ENCODE results near the gene TBC1D2B.

The TBC1D2B gene

DNA sequence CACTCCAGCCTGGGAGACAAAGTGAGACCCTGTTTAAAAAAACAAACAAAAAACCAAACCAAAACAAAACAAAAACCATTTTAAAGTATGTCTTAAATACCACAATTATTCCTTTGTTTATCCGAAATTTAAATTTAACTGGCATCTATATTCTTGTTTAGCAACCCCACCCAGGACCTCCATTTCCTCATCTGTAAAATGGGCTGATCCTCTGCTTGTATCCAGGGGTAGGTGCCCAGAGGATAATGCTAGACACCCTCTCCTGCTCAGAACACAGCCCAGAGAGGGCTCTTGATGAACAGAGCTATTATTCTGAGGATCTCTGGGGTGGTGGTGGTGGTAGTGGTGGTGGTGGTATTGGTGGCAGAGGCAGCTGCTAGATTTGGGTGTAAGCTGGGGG lies 24.7 kb upstream of the TBC1D2B start:
- in situ Hi-C loops (cut with HindIII; ENCODE audit: low pct_ligation_motif_present, low sequenced_read_pairs): no loop called here
- Histone ChIP-seq H3K4me3 (ENCODE audit: low read depth, low read length) (no peak overlapping the region), H3K36me3 (replicated peaks) (no peaks in the 10 kb centered on the region), H3K27ac (no peak overlapping the region), H3K27me3 (replicated peaks) (no peaks in the 10 kb centered on the region)
- TF ChIP-seq, protein P1, sequence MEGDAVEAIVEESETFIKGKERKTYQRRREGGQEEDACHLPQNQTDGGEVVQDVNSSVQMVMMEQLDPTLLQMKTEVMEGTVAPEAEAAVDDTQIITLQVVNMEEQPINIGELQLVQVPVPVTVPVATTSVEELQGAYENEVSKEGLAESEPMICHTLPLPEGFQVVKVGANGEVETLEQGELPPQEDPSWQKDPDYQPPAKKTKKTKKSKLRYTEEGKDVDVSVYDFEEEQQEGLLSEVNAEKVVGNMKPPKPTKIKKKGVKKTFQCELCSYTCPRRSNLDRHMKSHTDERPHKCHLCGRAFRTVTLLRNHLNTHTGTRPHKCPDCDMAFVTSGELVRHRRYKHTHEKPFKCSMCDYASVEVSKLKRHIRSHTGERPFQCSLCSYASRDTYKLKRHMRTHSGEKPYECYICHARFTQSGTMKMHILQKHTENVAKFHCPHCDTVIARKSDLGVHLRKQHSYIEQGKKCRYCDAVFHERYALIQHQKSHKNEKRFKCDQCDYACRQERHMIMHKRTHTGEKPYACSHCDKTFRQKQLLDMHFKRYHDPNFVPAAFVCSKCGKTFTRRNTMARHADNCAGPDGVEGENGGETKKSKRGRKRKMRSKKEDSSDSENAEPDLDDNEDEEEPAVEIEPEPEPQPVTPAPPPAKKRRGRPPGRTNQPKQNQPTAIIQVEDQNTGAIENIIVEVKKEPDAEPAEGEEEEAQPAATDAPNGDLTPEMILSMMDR (IDR thresholded peaks at IDR 0.05; ENCODE audit: low read depth, low read length, missing control alignments): no peak
- no peak for DNase-seq

DNA sequence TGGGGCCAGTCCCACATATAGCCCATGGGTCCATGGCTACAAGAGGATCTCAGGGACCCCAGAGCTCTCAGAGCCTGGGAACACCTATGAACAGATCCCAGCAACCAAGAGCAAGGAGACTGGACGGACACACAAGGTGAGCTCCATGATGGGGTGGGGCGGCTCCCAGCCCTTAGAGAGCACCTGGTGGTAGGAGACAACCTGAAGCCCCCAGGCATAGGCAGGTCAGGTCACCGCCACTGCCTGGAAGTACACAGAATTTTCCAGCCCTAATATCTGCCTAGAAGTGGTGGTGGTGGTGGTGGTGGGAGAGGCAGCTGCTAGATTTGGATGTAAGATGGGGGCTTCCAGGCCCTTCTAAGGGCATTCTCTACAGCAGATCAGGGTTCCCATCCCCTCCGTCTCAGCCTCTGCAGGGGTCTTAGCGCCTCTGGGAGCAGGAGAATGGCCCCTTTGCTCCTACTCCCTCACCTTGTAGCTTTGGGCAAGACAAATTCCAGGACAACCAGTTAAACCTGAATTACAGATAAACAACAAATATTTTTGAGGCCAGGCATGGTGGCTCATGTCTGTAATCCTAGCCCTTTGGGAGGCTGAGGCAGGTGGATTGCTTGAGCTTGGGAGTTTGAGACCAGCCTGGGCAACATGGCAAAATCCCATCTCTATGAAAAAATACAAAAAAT lies 24.1 kb upstream of the TBC1D2B start:
- Histone ChIP-seq H3K36me3 (replicated peaks) (no peaks in the 10 kb centered on the region), H3K27me3 (replicated peaks) (no peaks in the 10 kb centered on the region), H3K27ac (no peak overlapping the region), H3K4me3 (ENCODE audit: low read depth, low read length) (no peak overlapping the region)
- TF ChIP-seq, protein P1 (IDR thresholded peaks at IDR 0.05; ENCODE audit: low read depth, low read length, missing control alignments): no peak
- in situ Hi-C loops (cut with HindIII; ENCODE audit: low pct_ligation_motif_present, low sequenced_read_pairs): no loop called here
- DNase-seq: no peak

DNA sequence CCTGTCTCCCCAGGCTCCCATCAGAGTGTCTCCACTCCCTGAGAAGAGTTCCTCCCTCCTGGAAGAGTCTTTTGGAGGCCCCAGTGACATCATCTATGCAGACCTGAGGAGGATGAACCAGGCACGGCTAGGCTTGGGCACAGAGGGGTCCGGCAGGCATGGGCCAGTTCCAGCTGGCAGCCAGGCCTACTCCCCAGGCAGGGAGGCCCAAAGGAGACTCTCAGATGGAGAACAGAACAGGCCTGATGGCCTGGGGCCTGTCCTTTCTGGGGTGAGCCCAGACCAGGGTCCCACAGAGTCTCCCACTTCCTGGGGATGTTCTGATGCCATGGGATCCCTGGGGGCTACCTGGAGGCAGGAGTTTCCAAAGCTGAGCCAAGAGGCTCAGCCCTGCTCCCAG lies 23.4 kb upstream of the TBC1D2B start:
- H3K27me3 ChIP-seq (replicated peaks): no peaks in the 10 kb centered on the region
- no peak overlapping the region for H3K4me3 ChIP-seq (ENCODE audit: low read depth, low read length)
- H3K36me3 ChIP-seq (replicated peaks): no peaks in the 10 kb centered on the region
- in situ Hi-C loops (cut with HindIII; ENCODE audit: low pct_ligation_motif_present, low sequenced_read_pairs): no loop called here
- TF ChIP-seq, protein P1 (IDR thresholded peaks at IDR 0.05; ENCODE audit: low read depth, low read length, missing control alignments): no peak
- DNase-seq: no peak
- no peak overlapping the region for H3K27ac ChIP-seq

- TF ChIP-seq, protein P1 (IDR thresholded peaks at IDR 0.05; ENCODE audit: low read depth, low read length, missing control alignments): no peak
- Histone ChIP-seq H3K36me3 (replicated peaks) (no peaks in the 10 kb centered on the region), H3K27ac (no peak overlapping the region), H3K4me3 (ENCODE audit: low read depth, low read length) (no peak overlapping the region), H3K27me3 (replicated peaks) (no peaks in the 10 kb centered on the region)
- in situ Hi-C loops (cut with HindIII; ENCODE audit: low pct_ligation_motif_present, low sequenced_read_pairs): no loop called here
- no peak for DNase-seq
These were observed 20.7 kb upstream of the TBC1D2B start for GRCh38 chr15:78098131-78098755.

- no peak overlapping the region for H3K27ac ChIP-seq
- H3K4me3 ChIP-seq (ENCODE audit: low read depth, low read length): no peak overlapping the region
- TF ChIP-seq, protein P1 (IDR thresholded peaks at IDR 0.05; ENCODE audit: low read depth, low read length, missing control alignments): no peak
- no peaks in the 10 kb centered on the region for H3K36me3 ChIP-seq (replicated peaks)
- in situ Hi-C loops (cut with HindIII; ENCODE audit: low pct_ligation_motif_present, low sequenced_read_pairs): no loop called here
- no peaks in the 10 kb centered on the region for H3K27me3 ChIP-seq (replicated peaks)
- DNase-seq: no peak
These were observed 20.2 kb upstream of the TBC1D2B start for GRCh38 chr15:78097667-78098066.

Data from brain microvascular endothelial cell (primary cell).